BLaER1 (cell line): Measurements from ENCODE around the gene SPCS3.
"Not testable (repeated sequence)": the region's sequence is repeated elsewhere in the genome, so short reads cannot be mapped to it uniquely, and the experiment has no call there.

Experiments used
- H3K27ac ChIP-seq: shearing (Covaris generic); formaldehyde crosslinking; 2 replicates; pipeline ENCODE4 v1.8.1; 2022
- H3K27me3 ChIP-seq: shearing (Covaris generic); formaldehyde crosslinking; 2 replicates; pipeline ENCODE4 v1.8.1; 2022
- H3K36me3 ChIP-seq: shearing (Covaris generic); formaldehyde crosslinking; 2 replicates; pipeline ENCODE4 v1.8.1; 2022
- H3K4me1 ChIP-seq: shearing (Covaris generic); formaldehyde crosslinking; 2 replicates; pipeline ENCODE4 v1.8.1; 2022
- H3K4me2 ChIP-seq: shearing (Covaris generic); formaldehyde crosslinking; 2 replicates; pipeline ENCODE4 v1.8.1; 2022
- H3K4me3 ChIP-seq: shearing (Covaris generic); formaldehyde crosslinking; 2 replicates; pipeline ENCODE4 v1.8.1; 2022
- H3K9ac ChIP-seq: shearing (Covaris generic); formaldehyde crosslinking; 2 replicates; pipeline ENCODE4 v1.8.1; 2022
- H3K9me3 ChIP-seq: shearing (Covaris generic); formaldehyde crosslinking; 2 replicates; pipeline ENCODE4 v1.8.1; 2022
- H4K20me1 ChIP-seq: shearing (Covaris generic); formaldehyde crosslinking; 2 replicates; pipeline ENCODE4 v1.8.1; 2022
- Cebpa-rat ChIP-seq: shearing (Covaris generic); IDR thresholded peaks from 2 replicates; pipeline ENCODE4 v1.8.1; 2022

The SPCS3 gene

DNA sequence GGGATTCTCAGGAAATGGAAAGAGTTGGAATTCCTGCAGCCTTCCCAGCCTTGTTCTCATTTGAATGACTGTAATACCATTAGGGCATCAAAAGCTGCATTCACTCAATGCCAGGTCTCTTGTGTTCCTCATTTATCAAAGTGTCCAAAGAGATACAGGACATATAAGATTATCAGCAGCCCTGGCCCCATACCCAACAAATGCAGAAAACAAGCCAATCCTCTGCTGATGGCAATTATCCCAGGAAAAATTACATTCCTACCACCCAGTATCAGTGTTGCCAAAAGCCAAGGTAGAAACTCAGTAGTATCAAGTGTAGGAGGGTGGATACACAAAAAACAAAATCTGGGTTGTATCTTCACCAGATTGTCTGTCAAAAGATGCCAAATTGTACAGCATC is 32.2 kb upstream of the SPCS3 start:
- no peak overlapping the region for H3K9ac ChIP-seq
- no peaks in the 10 kb centered on the region for H3K36me3 ChIP-seq
- no peak for TF ChIP-seq Cebpa-rat
- H3K27me3 ChIP-seq, result no peaks in the 10 kb centered on the region
- no peaks in the 10 kb centered on the region for H3K4me1 ChIP-seq
- H3K4me2 ChIP-seq, result no peak overlapping the region
- no peak overlapping the region for H3K4me3 ChIP-seq
- no peaks in the 10 kb centered on the region for H4K20me1 ChIP-seq
- H3K27ac ChIP-seq, result no peak overlapping the region
- 0 out of 2 replicates have a peak, but pooled peaks cover under 1% of the 10 kb centered on the region for H3K9me3 ChIP-seq

DNA sequence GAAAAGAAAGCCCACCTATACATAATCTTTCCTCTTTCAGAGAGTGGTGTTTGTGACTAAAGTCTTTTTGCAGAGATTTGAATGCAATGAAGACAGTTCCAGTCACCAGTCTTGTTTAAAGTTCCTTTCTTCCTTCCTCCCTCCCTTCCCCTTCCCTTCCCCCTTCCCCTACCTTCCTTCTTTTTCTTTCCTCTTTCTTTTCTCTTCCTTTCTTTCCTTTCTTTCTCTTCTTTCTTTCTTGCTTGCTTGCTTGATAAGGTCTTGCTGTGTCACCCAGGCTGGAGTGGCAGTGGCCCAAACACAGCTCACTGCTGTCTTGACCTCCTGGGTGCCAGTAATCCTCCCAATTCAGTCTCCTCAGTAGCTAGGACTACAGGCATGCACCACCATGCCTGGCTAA is 31.7 kb upstream of the SPCS3 start:
- Histone ChIP-seq H3K36me3 (no peaks in the 10 kb centered on the region), H3K27me3 (no peaks in the 10 kb centered on the region), H3K4me2 (no peak overlapping the region), H3K4me3 (no peak overlapping the region), H3K9ac (no peak overlapping the region), H3K4me1 (no peaks in the 10 kb centered on the region), H3K27ac (no peak overlapping the region), H4K20me1 (no peaks in the 10 kb centered on the region), H3K9me3 (no peaks in the 10 kb centered on the region)
- no peak for TF ChIP-seq Cebpa-rat

DNA sequence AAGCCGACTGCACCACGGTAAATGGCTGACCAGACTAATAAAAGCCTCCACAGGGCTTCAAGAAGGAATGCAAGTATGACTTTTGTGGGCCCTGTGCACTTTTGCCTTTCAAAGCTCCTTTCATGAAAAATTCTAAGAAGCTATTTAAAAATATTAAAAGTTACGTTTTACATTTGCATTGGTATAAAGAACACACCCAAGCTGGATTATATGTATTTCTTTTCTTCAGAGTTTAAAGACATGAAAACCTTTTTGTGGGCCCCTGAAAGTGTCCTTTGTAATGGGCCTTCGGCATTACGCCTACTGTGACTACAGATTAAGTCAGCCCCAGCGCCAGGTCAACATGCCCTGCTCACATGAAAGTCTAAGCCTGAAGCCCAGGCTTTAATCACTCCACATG is 30.2 kb upstream of the SPCS3 start:
- no peaks in the 10 kb centered on the region for H3K9me3 ChIP-seq
- no peak overlapping the region for H3K4me3 ChIP-seq
- H3K36me3 ChIP-seq, result no peaks in the 10 kb centered on the region
- no peaks in the 10 kb centered on the region for H3K27me3 ChIP-seq
- no peak for TF ChIP-seq Cebpa-rat
- no peak overlapping the region for H3K27ac ChIP-seq
- no peaks in the 10 kb centered on the region for H4K20me1 ChIP-seq
- no peak overlapping the region for H3K9ac ChIP-seq
- no peaks in the 10 kb centered on the region for H3K4me1 ChIP-seq
- H3K4me2 ChIP-seq, result no peak overlapping the region

DNA sequence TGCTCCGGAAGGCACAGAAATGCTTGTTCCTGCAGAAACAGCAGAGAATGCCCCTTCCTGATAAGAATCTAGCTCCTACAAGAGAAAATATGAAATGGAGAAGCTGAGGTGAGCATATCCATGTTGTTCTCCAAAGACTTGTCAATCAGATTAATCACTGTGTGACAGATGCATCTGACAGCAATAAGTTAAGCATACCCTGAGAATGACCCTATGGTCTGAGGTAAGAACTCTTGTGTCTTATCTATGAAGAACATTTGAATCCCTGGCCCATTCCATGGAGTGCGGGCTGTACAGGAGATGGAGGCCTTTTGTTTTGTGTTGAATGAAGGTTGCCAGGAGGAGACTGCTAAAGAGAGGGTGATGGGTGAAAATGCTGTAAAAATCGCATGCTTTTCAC is 29.2 kb upstream of the SPCS3 start:
- Histone ChIP-seq H3K27ac (no peak overlapping the region), H3K9ac (no peak overlapping the region), H3K36me3 (no peaks in the 10 kb centered on the region), H3K4me2 (no peak overlapping the region), H3K9me3 (no peaks in the 10 kb centered on the region), H3K4me3 (no peak overlapping the region), H3K27me3 (no peaks in the 10 kb centered on the region), H4K20me1 (no peaks in the 10 kb centered on the region), H3K4me1 (no peaks in the 10 kb centered on the region)
- no peak for TF ChIP-seq Cebpa-rat

DNA sequence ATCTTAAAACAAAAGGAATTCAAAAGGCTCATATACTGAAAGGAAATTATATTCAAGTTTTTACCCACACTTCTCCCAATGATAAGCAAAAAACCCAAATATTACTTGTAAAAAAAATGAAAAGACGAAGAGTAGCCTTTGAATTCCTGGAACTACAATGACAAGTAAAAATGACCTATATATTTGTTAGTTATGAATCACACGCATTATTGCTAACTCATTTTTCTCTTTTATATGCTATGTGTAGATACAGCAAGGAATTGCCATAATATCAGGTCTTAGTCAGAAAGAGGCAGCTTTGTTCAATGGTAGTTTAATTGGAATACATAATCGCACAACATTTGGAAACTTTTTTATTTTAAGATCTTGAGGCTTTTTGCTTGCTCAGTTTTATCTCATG is 28.0 kb upstream of the SPCS3 start:
- Histone ChIP-seq H3K4me3 (no peak overlapping the region), H3K4me1 (no peaks in the 10 kb centered on the region), H3K36me3 (no peaks in the 10 kb centered on the region), H3K27ac (no peak overlapping the region), H3K4me2 (no peak overlapping the region), H3K9ac (no peak overlapping the region), H4K20me1 (no peaks in the 10 kb centered on the region), H3K9me3 (no peaks in the 10 kb centered on the region), H3K27me3 (no peaks in the 10 kb centered on the region)
- no peak for TF ChIP-seq Cebpa-rat

DNA sequence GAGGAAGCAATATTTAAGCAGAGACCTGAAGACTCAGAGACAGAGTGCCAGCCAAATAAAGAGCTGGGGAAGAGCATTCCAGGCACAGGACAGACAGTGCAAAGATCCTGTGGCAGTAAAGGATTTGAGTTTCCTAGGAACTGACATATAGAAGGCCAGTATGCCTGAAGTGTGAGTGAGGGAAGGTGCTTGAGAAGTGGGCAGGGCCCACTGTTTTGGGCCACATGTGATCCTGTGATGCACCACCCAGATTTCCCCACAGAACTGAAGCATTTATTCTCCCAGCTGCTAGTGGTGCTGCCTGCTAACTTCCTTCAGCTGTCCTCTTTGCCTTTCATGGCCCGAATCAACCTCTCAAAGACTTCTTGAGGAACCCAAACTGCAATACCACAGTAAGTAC is 26.8 kb upstream of the SPCS3 start:
- Histone ChIP-seq H3K4me2 (no peak overlapping the region), H3K27me3 (no peaks in the 10 kb centered on the region), H3K9ac (no peak overlapping the region), H3K36me3 (no peaks in the 10 kb centered on the region), H3K27ac (no peak overlapping the region), H3K4me3 (no peak overlapping the region), H4K20me1 (no peaks in the 10 kb centered on the region), H3K9me3 (no peaks in the 10 kb centered on the region), H3K4me1 (no peaks in the 10 kb centered on the region)
- no peak for TF ChIP-seq Cebpa-rat

DNA sequence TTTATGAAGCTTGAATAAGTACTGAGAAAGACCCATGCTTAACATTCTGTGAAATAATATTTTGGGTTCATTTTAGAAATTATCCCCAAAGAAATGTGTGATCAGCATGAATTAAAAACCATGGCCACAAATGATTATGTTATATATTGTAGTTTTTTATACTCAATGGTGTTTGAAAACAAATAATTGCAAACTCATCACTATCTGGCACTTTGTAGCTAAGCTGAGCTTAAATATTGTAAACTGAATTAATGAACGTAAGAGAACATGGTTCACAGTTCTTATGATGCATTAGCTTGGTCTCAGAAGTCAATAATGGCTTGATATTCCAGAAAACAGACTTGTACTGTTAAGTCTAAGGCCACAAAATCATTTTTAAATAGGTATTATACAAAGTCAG is 26.1 kb upstream of the SPCS3 start:
- Histone ChIP-seq H3K9ac (no peak overlapping the region), H4K20me1 (no peaks in the 10 kb centered on the region), H3K4me2 (no peak overlapping the region), H3K27me3 (no peaks in the 10 kb centered on the region), H3K36me3 (no peaks in the 10 kb centered on the region), H3K4me3 (no peak overlapping the region), H3K4me1 (no peaks in the 10 kb centered on the region), H3K27ac (no peak overlapping the region), H3K9me3 (no peaks in the 10 kb centered on the region)
- no peak for TF ChIP-seq Cebpa-rat

DNA sequence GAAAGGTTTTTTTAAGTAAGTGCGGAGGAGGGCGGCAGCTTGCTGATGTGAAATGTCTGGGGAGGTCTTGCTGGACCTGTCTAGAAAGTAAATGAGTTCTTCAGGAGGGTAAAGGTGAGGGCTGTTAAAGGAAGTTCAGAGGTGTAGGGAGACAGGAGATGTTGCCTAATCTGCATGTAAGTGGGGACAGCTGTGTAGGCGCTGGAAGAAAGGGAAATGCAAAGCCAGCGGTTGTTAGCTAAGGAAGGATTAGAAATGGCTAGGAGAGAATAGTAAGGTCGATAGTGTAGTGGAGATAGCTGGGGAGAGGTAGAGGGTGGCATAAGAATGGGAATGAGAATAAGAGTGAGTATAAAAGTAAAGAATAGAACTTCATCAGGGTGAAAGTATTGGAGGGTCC is 23.9 kb upstream of the SPCS3 start:
- not testable (repeated sequence) for H3K9me3 ChIP-seq, H3K36me3 ChIP-seq, H4K20me1 ChIP-seq, H3K4me2 ChIP-seq, H3K4me1 ChIP-seq, H3K9ac ChIP-seq, H3K4me3 ChIP-seq, H3K27ac ChIP-seq, H3K27me3 ChIP-seq

DNA sequence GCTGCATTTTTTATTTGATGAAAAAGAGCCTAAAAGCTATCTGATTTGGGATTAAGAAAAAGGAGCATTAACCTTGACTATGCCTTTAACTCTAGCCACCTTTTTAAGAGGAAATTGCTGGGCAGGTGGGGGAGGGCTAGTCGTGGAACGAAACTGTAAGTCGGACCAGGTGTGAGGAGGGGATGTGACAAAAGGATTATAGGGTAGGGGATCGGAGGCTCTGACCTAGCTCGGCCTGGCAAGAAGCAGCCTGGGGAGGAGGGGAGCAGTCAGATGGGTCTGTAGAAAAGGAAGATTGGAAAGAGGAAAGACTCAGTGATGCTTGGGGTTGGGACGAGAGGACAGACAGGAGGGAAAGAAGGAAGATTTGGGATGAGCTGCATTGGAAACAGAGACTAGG is 21.1 kb upstream of the SPCS3 start:
- no peaks in the 10 kb centered on the region for H3K4me1 ChIP-seq

DNA sequence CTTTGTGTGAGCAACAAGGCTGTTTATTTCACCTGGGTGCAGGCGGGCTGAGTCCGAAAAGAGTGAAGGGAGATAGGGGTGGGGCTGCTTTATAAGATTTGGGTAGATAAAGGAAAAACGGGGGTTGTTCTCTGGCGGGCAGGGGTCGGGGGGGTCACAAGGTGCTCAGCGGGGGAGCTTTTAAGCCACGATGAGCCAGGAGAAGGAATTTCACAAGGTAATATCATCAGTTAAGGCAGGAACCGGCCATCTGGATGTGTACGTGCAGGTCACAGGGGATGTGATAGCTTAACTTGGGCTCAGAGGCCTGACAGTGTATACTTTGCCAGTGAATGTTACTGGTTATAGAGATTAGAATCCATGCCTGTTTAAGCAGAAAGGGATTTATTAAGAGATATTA is 19.7 kb upstream of the SPCS3 start:
- TF ChIP-seq Cebpa-rat, result no peak
- Histone ChIP-seq H3K4me2 (no peak overlapping the region), H3K4me1 (no peaks in the 10 kb centered on the region), H3K27me3 (no peaks in the 10 kb centered on the region), H3K4me3 (no peak overlapping the region), H3K36me3 (no peaks in the 10 kb centered on the region), H3K27ac (no peak overlapping the region), H3K9me3 (no peaks in the 10 kb centered on the region), H3K9ac (no peak overlapping the region), H4K20me1 (no peaks in the 10 kb centered on the region)

More for the DNA sequence above, 21.1 kb upstream of the SPCS3 start:
- no peak for TF ChIP-seq Cebpa-rat
- H3K4me2 ChIP-seq, result no peak overlapping the region
- H3K9me3 ChIP-seq, result no peaks in the 10 kb centered on the region
- no peak overlapping the region for H3K27ac ChIP-seq
- no peaks in the 10 kb centered on the region for H3K36me3 ChIP-seq
- H3K4me3 ChIP-seq, result no peak overlapping the region
- H3K9ac ChIP-seq, result no peak overlapping the region
- H3K27me3 ChIP-seq, result no peaks in the 10 kb centered on the region
- no peaks in the 10 kb centered on the region for H4K20me1 ChIP-seq

DNA sequence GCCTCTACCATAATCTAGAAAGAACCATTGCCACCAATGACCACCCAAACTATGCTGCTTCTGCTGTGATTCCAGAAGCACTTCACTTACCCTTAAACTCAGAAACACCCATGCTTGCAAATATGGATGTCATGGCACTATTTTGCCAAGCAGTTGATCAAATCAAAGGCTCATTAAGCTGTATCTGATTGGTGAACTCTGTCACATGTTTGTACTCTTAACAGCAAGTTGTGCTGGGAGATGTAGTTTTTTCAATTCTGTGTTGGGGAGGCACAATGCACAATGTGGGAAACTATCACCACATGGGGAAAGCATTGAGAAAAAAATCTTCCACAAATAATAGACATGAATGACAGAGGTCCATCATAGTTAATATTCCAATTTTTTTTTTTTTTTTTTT is 19.2 kb upstream of the SPCS3 start:
- Histone ChIP-seq H3K9ac (no peak overlapping the region), H3K4me3 (no peak overlapping the region), H3K36me3 (no peaks in the 10 kb centered on the region), H3K9me3 (no peaks in the 10 kb centered on the region), H4K20me1 (no peaks in the 10 kb centered on the region), H3K4me1 (no peaks in the 10 kb centered on the region), H3K27me3 (no peaks in the 10 kb centered on the region), H3K27ac (no peak overlapping the region), H3K4me2 (no peak overlapping the region)
- no peak for TF ChIP-seq Cebpa-rat
